SH-SY5Y (cell line): ENCODE measurements around the gene PCBD1.

Experiments used
- GATA2 ChIP-seq: IDR thresholded peaks from 2 replicates; pipeline ENCODE4 v1.6.1; 2011; ENCODE audit warnings: mild to moderate bottlenecking, low read depth, low read length
- GATA3 ChIP-seq: IDR thresholded peaks from 2 replicates; pipeline ENCODE4 v1.6.1; 2011; ENCODE audit warnings: low read depth, mild to moderate bottlenecking, low read length, moderate library complexity

DNA sequence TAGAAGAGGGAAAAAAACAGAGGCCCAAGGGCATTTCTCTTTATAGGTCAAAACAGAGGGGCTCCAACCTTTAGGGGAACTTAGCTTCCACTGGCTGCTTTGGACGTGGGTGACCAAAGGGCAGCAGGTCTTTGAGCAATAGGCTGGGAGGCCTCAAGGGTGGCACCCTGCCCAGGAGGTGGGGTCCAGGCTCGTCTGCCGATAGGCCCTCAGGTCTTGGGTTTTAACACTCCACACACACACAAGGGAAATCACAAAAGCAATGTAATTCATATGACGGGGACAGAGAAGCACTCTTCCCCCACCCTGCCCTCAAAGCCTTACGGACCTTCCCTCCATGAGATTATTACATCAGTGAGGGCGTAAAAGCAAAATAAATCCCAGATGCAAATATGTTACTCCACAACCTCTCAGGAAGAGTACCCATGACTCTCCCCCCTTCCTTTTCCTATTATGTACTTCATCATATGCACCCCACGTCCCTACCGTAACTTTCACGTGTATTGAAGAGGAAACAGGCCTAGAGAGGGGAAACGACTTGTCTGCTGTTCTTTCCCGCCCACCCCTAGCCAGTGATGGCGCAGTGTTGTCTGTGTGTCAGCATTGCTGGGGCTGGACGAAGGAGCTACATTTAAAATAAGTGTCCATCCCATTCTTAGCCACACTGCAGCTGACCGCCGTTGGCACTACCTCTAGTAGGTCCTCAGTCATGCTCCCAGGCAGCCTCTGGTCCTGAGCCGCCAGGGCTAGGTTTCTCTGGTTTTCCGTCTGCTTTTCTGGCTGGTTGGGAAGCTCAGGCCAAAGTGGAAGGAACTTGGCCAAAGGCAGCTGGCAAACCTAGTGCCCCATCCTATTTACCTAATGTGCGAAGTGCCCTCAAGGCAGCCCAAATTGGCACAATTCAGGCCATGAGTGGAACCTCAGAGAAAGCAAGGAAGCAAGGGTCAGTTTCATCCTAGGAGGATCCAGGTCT, 2.1 kb downstream of the PCBD1 start:
- TF ChIP-seq GATA2 (no peak), GATA3 (no peak)
